Cardiac fibroblast (primary cell): ENCODE data around the gene NUDT17.

ENCODE experiments used
- DNase-seq, 2 donors: peaks; one replicate each; pipeline versions ENCODE4 v3.0.0 to v3.0.0-alpha.2; 2010; ENCODE audit warnings: low read depth in 2 of 2
- H3K4me3 ChIP-seq, 2 donors: replicated peaks in 1 of 2; 1 replicate in 1 of 2; 2 replicates in 1 of 2; pipeline ENCODE4 v1.5.1; 2011; ENCODE audit warnings: low read depth in 2 of 2, low read length in 2 of 2, mild to moderate bottlenecking in 2 of 2, moderate library complexity in 1 of 2
- TF ChIP-seq, protein P1 (sequence below): IDR thresholded peaks from one replicate; pipeline ENCODE4 v1.5.1; 2011; ENCODE audit warnings: low read depth, mild to moderate bottlenecking, low read length, inconsistent platforms

The NUDT17 gene

DNA sequence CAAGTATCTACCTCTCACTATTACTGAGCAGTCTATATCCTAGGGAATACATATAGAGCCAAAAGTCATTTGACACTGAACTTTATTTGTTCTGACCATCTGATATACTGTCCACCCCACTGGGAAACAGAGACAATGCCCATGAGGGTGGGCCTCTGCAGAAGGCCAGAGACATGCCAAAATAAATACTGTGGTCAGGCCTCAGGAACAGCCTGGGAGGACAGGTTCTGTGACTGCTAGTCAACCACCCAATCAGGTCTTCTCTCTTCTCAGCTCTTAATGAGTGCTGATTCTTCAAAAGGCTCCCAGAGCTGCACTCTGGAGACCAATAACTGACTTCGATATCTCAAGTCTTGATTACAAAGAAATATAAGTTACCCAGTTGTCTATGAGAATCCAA is 45.7 kb downstream of the NUDT17 start:
- DNase-seq = peak; percentile 55 to 76
- TF ChIP-seq, protein P1, sequence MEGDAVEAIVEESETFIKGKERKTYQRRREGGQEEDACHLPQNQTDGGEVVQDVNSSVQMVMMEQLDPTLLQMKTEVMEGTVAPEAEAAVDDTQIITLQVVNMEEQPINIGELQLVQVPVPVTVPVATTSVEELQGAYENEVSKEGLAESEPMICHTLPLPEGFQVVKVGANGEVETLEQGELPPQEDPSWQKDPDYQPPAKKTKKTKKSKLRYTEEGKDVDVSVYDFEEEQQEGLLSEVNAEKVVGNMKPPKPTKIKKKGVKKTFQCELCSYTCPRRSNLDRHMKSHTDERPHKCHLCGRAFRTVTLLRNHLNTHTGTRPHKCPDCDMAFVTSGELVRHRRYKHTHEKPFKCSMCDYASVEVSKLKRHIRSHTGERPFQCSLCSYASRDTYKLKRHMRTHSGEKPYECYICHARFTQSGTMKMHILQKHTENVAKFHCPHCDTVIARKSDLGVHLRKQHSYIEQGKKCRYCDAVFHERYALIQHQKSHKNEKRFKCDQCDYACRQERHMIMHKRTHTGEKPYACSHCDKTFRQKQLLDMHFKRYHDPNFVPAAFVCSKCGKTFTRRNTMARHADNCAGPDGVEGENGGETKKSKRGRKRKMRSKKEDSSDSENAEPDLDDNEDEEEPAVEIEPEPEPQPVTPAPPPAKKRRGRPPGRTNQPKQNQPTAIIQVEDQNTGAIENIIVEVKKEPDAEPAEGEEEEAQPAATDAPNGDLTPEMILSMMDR = no peak
- H3K4me3 ChIP-seq = no peak overlapping the region

DNA sequence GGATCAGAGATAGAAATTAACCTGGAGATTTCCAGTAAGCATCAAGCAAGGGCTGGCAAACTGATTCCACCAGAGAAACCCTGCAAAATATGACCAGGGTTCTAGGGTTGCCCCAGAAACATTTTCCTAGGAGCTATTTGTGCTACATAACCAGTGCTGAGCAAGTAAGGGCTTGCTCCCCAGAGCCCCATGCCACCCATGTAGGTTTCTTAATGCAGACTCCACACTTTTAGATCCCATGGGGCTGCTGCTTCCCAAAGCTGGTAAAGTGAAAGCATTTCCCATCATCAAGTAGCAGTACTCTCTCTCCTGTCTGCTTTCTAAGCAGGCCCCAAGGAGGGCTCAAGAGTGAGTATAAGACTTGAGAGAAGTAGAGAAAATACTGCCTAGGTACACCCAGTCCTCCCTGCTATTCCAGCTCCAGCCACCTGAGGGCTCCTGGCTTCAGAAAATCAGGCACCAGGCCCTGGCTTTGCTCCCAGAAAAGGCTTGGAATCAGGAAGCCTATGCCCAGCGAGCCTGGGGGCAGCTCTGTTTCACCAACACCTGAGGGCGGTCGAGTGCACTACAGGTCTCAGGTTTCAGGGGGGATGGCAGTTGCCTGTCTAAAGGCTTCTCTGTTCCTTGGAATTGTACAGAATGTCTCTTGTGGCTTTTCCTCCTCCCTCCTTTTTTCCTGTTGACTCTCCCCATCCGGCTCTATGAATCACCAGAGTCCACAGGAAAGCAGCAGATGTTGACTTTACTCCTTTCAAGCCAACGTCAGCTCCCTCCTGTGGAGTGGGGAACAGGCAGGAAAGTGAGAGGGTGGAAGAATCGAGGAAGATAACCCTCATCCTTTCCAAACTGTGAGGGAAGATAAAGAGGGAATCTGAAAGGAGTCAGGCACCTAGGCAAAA is 46.4 kb downstream of the NUDT17 start:
- TF ChIP-seq, protein P1 = peak; percentile 95
- no peak overlapping the region for H3K4me3 ChIP-seq
- peak; percentile 99 for DNase-seq

DNA sequence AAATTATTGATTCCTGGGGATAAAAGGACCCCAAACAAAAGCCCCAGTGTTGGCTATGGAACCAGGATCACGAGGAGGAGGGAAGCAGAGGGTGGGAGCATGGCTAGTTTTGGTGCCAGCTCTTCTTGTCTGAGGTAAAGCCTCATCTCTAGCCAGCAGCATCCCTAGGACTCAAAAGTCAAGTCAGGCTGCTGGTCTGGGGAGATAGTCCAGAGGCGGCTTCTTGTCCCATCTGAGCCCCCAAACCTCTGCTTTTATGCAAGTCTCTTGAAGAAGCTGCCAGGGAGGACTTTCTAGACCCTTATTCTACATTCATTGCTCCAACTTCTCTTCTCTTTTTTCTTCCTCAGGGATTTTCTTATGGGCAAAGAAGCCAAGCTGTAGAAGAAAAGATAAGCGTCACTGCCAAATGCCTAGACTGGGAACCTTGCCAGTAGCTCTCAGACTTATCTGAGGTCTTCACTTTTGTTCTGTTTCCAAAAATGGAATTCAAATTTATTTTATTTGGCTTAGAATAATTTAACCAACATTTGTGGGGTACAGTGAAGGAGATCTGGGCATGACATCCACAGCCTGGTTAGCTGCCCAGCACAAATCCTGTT is 47.2 kb downstream of the NUDT17 start:
- DNase-seq = peak; percentile 59 to 87
- no peak overlapping the region for H3K4me3 ChIP-seq
- TF ChIP-seq, protein P1 = no peak

DNA sequence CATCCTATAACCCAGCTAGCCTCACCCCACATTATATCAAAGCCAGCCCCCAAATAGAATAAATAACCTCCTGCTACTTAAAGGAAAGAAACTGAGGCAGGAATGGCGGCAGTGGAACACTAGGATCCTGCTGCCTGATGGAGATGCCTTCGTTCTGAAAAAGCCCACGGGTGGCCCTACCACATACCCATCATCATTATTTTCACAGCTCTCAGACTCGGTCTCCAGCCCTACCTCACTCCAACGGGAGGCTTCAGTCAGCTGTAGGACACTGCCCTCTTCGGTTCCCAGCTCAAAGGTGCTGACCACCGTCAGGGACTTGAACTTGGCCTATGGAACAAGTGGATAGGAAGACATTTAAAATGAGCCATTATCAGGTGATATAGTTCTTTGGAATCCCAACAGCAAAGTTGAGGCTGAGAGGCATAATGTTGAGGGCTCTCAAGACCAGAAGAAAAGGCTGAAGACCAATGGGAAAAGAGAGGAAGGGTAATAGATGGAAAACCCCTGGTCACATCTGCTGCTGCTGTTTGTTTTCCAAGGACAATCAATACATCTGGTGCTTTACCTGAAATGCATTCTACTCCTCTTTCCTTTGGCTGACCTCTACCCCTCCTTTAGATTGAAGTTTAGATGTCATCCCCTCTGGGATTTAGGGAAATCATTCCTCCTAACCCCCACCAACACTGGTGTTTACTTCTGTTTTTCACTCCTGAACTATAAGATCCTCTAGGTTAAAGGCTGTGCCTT is 48.1 kb downstream of the NUDT17 start:
- no peak overlapping the region for H3K4me3 ChIP-seq
- no peak for DNase-seq
- TF ChIP-seq, protein P1 = no peak

DNA sequence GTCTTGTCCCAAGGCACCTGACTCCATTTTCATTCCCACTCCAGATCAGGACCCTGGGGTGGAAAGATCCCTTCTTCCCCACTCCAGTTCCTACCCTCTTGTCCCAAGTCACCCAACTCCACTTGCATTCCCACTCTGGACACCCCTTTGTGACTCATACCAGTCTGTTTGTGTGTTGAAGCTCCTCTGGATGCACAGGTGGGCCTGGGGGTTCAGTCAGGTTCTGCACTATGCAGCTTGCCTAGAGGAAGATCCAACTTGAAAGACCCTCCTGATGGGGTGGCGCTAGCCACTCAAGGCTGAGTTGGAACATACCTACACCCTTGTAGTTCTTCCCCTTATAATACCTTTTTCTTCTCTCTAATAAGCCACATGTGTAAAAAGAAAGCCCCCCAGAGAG is 50.0 kb downstream of the NUDT17 start:
- TF ChIP-seq, protein P1 = no peak

DNA sequence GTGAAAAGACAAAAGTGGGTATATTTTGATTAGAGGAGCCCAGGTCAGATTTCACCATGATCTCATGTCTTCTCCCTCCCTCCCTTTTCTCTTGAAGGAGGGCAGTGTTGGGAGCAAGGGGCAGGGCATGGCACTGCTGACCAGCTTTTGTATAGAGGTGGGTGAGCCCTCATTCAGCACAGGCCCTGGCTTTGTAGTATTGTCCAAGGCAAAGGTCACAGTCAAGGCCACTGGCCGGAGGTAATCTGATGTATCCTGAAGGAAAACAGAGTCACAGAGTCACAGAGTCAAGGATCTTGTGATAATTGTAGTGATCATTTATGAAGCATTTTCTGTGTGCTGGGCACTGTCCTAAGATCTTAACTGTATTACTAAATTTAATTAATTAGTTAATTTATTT is 52.5 kb downstream of the NUDT17 start:
- DNase-seq = no peak
- no peak overlapping the region for H3K4me3 ChIP-seq
- TF ChIP-seq, protein P1 = no peak

More for the DNA sequence above, 50.0 kb downstream of the NUDT17 start:
- no peak for DNase-seq
- H3K4me3 ChIP-seq = no peak overlapping the region
